ENCODE results near the gene PTGER2. TPM values are rescaled to one million over a fixed set of nuclear protein-coding genes. Genes with fewer than 3 reads are reported as not detected.

PTGER2 gene
- total RNA-seq, 4 donors from 2014 or later, result 2.1 to 14.4 (median 4.0) TPM

DNA sequence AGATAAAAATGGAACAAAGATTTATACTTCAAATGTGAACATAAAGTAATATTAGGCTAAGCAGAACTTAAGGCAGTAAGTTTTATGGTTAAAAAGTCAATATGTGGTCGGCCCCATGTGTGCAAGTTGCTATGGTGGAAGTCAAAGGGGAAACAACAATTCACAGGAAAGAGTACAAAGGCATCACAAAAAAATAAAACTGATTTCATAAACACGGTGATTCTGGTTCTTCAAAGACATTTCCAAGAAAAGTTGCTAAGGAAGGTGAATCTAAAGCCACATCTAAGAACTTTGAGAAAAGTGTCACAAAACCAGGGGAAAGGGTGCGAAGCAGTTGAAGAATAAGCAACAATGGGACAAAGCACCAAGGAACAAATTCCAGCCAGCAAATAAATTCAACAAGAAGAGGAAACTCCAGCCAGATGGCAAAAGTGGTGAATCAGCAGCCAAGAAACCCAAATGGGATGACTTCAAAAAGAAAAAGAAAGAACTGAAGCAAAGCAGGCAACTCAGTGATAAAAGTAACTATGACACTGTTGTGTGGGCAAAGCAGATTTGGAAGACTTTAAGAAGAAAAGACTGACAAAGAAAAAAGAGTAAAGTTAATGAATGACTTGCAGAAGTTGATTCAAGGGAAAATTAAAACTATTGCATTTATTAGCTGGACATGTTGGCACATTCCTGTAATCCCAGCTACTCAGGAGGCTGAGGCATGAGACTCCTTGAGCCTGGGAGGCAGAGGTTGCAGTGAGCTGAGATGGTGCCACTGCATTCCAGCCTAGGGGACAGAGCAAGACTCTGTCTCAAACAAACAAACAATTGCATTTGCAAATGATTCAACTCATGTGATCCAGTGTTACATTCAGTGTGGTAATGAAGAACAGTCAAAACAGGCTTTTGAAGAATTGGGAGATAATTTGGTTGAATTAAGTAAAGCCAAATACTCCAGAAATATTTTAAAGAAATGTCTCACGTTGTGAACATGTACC lies 27.2 kb upstream of the PTGER2 start:
- H3K27me3 ChIP-seq, result no peaks in the 10 kb centered on the region
- no peaks in the 10 kb centered on the region for H3K9me3 ChIP-seq
- H3K27ac ChIP-seq, result no peak overlapping the region
- DNase-seq (ENCODE audit: low spot score in 2 of 2), result no peak
- no peaks in the 10 kb centered on the region for H3K4me1 ChIP-seq
- H3K36me3 ChIP-seq, result no peaks in the 10 kb centered on the region
- TF ChIP-seq POLR2A (IDR thresholded peaks at IDR 0.05) (no peak), EP300 (IDR thresholded peaks at IDR 0.05) (no peak), CTCF (IDR thresholded peaks at IDR 0.05) (no peak)
- no peak overlapping the region for H3K4me3 ChIP-seq
- WGBS, 2 donors, result 59 to 62% methylated on average over 4 of the region's 4 CpGs

DNA sequence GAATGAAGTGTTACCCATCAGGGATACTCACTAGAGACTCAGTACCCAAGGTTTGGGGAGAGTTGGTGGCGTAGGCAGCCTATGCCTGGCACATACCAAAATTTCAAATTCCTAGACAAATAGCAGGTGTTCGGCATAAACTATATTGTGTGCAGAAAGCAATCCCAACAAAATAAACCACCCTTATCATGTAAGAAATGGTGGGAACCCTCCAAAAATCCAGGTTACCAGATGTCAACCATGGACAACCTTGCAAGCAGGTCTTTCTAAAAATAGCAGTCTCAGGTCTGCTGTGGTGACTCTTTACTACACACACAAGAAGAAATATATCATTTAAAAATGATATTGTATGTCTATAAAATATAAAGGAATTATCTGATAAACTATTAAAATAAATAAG lies 17.7 kb upstream of the PTGER2 start:
- H3K27ac ChIP-seq, result no peak overlapping the region
- H3K4me1 ChIP-seq, result no peaks in the 10 kb centered on the region
- no peak overlapping the region for H3K4me3 ChIP-seq
- 91 to 93% methylated on average over 2 of the region's 2 CpGs for WGBS, 2 donors
- no peaks in the 10 kb centered on the region for H3K9me3 ChIP-seq
- H3K36me3 ChIP-seq, result no peaks in the 10 kb centered on the region
- no peaks in the 10 kb centered on the region for H3K27me3 ChIP-seq
- no peak for DNase-seq (ENCODE audit: low spot score in 2 of 2)
- no peak for TF ChIP-seq CTCF (IDR thresholded peaks at IDR 0.05)
- no peak for TF ChIP-seq POLR2A (IDR thresholded peaks at IDR 0.05)
- no peak for TF ChIP-seq EP300 (IDR thresholded peaks at IDR 0.05)

DNA sequence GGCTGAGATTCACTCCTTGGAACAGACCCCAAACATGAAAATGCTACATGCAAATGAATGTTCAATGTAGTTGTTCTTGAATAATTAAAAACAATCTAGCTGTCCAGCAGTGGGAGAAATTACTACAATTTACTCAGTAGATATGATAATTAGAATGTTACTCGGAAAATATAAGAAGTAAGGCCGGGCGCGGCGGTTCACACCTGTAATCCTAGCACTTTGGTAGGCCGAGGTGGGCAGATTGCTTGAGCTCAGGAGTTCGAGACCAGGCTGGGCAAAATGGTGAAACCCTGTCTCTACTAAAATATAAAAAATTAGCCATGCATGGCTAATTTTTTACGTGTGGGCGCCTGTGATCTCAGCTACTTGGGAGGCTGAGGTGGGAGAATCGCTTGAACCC lies 15.3 kb upstream of the PTGER2 start:
- 90 to 91% methylated on average over 10 of the region's 10 CpGs for WGBS, 2 donors
- H3K4me1 ChIP-seq, result no peaks in the 10 kb centered on the region
- H3K36me3 ChIP-seq, result no peaks in the 10 kb centered on the region
- no peak overlapping the region for H3K4me3 ChIP-seq
- no peak for TF ChIP-seq CTCF (IDR thresholded peaks at IDR 0.05)
- no peak for TF ChIP-seq EP300 (IDR thresholded peaks at IDR 0.05)
- TF ChIP-seq POLR2A (IDR thresholded peaks at IDR 0.05), result no peak
- no peaks in the 10 kb centered on the region for H3K9me3 ChIP-seq
- no peak for DNase-seq (ENCODE audit: low spot score in 2 of 2)
- no peak overlapping the region for H3K27ac ChIP-seq
- H3K27me3 ChIP-seq, result no peaks in the 10 kb centered on the region

DNA sequence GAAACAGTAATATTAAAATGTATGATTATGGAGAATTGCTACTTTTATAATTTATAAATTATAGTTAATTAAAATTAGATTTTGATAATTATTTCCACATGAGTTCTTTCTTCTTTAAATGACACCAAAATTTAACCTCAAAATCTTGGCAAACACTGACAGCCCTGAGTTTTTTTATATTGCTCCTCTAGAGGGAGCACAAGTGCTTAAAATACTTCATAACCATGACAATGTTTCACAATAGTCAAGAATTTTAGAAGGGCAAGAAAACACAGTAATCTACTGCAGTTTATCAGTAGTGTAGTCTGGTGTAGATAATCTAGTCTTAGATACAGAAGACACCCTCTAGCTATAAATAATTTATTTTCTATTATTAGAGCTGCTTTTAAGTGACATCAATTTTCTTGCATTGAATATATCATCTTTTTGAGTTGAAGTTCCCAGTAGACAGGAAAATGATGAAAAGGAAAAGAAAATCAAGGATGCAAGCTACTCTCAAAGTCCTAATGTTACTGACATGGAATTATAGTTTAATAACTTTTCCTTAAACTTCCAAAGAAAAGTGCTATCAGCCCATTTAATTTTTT lies 14.3 kb upstream of the PTGER2 start:
- no peaks in the 10 kb centered on the region for H3K27me3 ChIP-seq
- DNase-seq (ENCODE audit: low spot score in 2 of 2), result peak in 1 of 2 donors; percentile 38
- no peak overlapping the region for H3K27ac ChIP-seq
- H3K36me3 ChIP-seq, result no peaks in the 10 kb centered on the region
- H3K9me3 ChIP-seq, result no peaks in the 10 kb centered on the region
- H3K4me1 ChIP-seq, result no peaks in the 10 kb centered on the region
- H3K4me3 ChIP-seq, result no peak overlapping the region
- TF ChIP-seq EP300 (IDR thresholded peaks at IDR 0.05), result no peak
- TF ChIP-seq CTCF (IDR thresholded peaks at IDR 0.05), result peak; percentile 53 to 67 (median 59)
- TF ChIP-seq POLR2A (IDR thresholded peaks at IDR 0.05), result no peak

GRCh38 chr14:52303236-52303635 lies 10.9 kb upstream of the PTGER2 start:
- no peak for DNase-seq (ENCODE audit: low spot score in 2 of 2)
- Histone ChIP-seq H3K4me3 (no peak overlapping the region), H3K27ac (no peak overlapping the region), H3K27me3 (no peaks in the 10 kb centered on the region), H3K36me3 (no peaks in the 10 kb centered on the region), H3K9me3 (no peaks in the 10 kb centered on the region), H3K4me1 (no peaks in the 10 kb centered on the region)
- TF ChIP-seq POLR2A (IDR thresholded peaks at IDR 0.05) (no peak), EP300 (IDR thresholded peaks at IDR 0.05) (no peak), CTCF (IDR thresholded peaks at IDR 0.05) (no peak)
- WGBS, 2 donors, result 72 to 75% methylated on average over 4 of the region's 4 CpGs

All from tibial nerve (tissue), 4 donors.